ENCODE measurements around the gene PTPRCAP.

GRCh38 chr11:67409781-67410368 is 27.6 kb downstream of the PTPRCAP start:
- TF ChIP-seq CTCF (conservative IDR thresholded peaks at IDR 0.05; ENCODE audit: low read depth in 2 of 2) = no peak
- no peak for TF ChIP-seq EZH2phosphoT487 (IDR thresholded peaks at IDR 0.05; ENCODE audit: unreplicated experiment)
- no peak for TF ChIP-seq REST (IDR thresholded peaks at IDR 0.05; ENCODE audit: unreplicated experiment)
- no peak for TF ChIP-seq JUNB (IDR thresholded peaks at IDR 0.05; ENCODE audit: unreplicated experiment)
- 0 out of 2 replicates have a peak, but pooled peaks have one; percentile 45 for TF ChIP-seq POLR2AphosphoS5 (IDR thresholded peaks at IDR 0.05; ENCODE audit: low read depth)
- no peak for TF ChIP-seq EZH2 (IDR thresholded peaks at IDR 0.05; ENCODE audit: low read depth, unreplicated experiment)
- TF ChIP-seq CREB1 (CRISPR knock-in tag; IDR thresholded peaks at IDR 0.05; ENCODE audit: low read depth) = no peak
- no peak for TF ChIP-seq ETS1 (IDR thresholded peaks at IDR 0.05)
